ENCODE measurements around the gene PROCA1.
"Not testable (repeated sequence)": the region's sequence is repeated elsewhere in the genome, so short reads cannot be mapped to it uniquely, and the experiment has no call there.

PROCA1 gene

DNA sequence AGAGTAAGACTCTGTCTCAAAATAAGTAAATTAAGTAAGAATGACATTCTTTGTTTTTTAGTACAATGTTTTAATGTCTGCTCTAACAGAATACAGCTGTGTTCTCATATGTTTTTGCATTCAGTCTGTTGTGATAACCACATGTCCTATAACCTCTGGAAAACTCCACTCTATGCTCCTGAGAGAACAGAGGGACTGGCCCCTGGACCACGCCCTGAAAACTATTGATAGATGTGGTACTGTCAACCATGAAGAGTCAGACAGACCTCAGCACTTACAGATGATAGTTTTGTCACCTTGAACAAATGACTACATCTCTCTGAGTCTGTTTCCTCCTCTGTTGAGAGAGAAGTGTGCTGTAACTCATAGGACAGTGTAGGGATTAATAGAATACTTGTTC is 41.8 kb downstream of the PROCA1 start:
- H3K4me3 ChIP-seq (ENCODE audit: low read depth, low read length): no peak overlapping the region
- no peak for DNase-seq (ENCODE audit: low read depth)
- in situ Hi-C loops (cut with HindIII; ENCODE audit: low sequenced_read_pairs): no loop called here
- TF ChIP-seq, protein P1, sequence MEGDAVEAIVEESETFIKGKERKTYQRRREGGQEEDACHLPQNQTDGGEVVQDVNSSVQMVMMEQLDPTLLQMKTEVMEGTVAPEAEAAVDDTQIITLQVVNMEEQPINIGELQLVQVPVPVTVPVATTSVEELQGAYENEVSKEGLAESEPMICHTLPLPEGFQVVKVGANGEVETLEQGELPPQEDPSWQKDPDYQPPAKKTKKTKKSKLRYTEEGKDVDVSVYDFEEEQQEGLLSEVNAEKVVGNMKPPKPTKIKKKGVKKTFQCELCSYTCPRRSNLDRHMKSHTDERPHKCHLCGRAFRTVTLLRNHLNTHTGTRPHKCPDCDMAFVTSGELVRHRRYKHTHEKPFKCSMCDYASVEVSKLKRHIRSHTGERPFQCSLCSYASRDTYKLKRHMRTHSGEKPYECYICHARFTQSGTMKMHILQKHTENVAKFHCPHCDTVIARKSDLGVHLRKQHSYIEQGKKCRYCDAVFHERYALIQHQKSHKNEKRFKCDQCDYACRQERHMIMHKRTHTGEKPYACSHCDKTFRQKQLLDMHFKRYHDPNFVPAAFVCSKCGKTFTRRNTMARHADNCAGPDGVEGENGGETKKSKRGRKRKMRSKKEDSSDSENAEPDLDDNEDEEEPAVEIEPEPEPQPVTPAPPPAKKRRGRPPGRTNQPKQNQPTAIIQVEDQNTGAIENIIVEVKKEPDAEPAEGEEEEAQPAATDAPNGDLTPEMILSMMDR (IDR thresholded peaks at IDR 0.05; ENCODE audit: low read depth, low read length, missing control alignments): no peak

DNA sequence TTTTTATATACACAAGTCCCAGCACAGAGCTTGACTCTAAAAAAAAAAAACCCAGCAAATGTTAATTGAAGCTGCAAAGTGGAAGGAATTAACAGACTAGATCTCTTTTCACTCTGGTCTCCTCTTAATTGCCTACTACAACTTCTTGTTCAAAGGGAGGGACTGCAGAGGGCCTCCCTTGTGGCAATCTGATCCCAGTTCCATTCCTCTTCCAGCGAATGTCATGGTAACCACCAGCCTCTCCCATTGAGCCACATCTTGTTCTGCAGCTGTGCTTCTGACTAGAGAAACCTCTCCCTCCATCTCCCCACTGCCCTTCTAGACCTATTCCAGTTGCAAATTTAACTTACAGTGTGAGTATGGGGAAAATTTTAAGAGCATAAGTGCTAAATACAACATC is 43.8 kb downstream of the PROCA1 start:
- in situ Hi-C loops (cut with HindIII; ENCODE audit: low sequenced_read_pairs): no loop called here
- TF ChIP-seq, protein P1 (IDR thresholded peaks at IDR 0.05; ENCODE audit: low read depth, low read length, missing control alignments): no peak
- H3K4me3 ChIP-seq (ENCODE audit: low read depth, low read length): no peak overlapping the region
- no peak for DNase-seq (ENCODE audit: low read depth)

DNA sequence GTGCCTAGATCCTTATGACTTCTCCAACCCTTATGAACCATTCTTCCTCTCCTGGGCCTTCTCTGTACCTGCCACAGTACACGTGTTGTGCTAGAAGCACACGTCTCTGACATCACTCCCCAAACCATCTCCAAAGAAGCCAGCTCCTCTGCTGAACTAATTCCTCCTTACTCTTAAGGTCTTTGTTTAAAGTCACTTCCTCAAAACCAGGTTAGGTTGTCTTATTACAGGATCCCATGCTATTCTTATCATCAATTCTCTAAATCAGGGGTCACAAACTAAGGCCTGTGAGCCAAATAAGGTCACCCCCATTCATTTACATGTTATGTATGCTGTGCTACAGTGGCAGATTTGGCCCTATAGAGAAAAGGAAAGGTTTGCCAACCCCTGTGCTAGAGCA is 45.7 kb downstream of the PROCA1 start:
- no peak for DNase-seq (ENCODE audit: low read depth)
- TF ChIP-seq, protein P1 (IDR thresholded peaks at IDR 0.05; ENCODE audit: low read depth, low read length, missing control alignments): no peak
- H3K4me3 ChIP-seq (ENCODE audit: low read depth, low read length): no peak overlapping the region
- in situ Hi-C loops (cut with HindIII; ENCODE audit: low sequenced_read_pairs): no loop called here

DNA sequence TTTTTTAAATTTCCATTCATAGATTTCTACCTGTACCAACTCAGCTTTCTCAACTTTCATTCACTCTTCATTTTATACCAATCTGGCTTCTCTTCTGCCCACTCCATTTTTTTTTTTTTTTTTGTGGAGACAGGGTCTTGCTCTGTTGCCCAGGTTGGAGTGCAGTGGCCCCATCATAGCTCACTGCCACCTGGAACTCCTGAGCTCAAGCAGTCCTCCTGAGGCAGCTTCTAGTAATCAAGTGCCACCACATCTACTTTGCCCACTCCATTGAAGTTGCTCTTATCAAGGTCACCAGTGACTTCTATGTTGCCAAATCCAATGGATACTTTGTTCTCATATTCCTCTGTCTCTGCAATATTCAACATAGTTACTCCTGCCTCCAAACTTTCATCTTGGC is 48.0 kb downstream of the PROCA1 start:
- DNase-seq (ENCODE audit: low read depth): no peak
- H3K4me3 ChIP-seq (ENCODE audit: low read depth, low read length): no peak overlapping the region
- in situ Hi-C loops (cut with HindIII; ENCODE audit: low sequenced_read_pairs): no loop called here
- TF ChIP-seq, protein P1 (IDR thresholded peaks at IDR 0.05; ENCODE audit: low read depth, low read length, missing control alignments): no peak

DNA sequence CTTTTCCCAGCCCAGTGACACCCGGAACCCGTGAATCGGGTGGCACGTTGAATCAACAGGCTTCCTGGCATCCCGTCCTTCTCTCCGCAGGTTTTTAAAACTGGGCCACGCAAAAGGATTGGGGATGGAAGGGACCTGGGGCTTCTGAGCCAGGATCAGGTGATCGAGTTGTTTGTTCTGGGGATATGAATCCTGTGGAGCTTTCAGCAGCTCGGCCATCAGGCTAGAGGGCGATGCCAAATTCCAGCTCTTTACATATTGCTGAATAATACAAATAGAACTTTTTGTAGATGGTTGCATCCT is 49.2 kb downstream of the PROCA1 start:
- no peak for DNase-seq (ENCODE audit: low read depth)
- in situ Hi-C loops (cut with HindIII; ENCODE audit: low sequenced_read_pairs): no loop called here
- TF ChIP-seq, protein P1 (IDR thresholded peaks at IDR 0.05; ENCODE audit: low read depth, low read length, missing control alignments): no peak

DNA sequence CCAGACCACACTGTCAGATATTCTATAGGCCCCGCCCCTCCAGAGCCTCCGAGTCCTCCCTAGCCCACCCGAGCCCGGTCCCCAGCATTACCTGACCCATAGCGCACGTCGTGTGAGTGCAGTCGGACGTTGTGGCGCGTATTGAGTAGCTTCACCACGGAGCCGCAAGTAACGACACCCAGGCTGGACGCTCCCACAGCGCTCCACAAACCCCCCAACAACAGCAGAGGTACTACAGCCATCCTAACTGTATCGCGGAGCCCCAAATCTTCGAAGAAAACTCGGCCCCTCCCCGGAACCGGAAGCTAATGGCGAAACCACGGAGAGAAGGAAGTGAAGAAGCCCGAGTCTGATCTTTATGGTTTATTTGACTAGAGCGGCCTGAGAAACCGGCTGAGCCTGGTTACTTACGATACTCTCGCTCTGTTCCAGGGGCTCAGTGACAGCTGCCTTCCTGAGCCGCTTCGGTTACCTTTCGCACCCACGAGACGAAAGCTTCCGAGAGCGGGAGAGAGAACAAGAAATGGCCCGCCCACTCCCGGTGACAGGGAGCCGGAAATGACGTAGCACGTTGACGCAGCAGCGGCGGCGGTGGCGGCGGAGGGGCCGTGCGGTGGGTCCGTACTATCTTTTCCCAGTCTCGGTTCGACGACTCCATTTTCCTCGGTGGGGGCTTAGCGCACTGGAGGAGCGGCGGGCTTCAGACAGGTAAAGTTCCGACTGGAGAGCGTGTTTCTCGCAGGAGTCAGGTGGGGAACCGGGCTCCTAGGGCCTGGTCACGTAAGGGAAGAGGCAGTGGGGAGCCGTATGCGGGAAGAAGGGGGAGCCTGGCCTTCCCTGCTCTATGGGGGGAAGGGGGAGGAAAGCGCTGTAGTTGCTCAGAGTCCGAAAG is 49.8 kb downstream of the PROCA1 start, which contains the start of the genes SDF2 and SUPT6H:
Gene SDF2, minus strand, starts transcription at position 272 of the 892 bp plus-strand sequence. Its CDS starts 30 bp downstream, at position 242.
Gene SUPT6H, plus strand, starts transcription at position 571 of the 892 bp plus-strand sequence. CDS start 11,197 bp downstream, outside the sequence.
- TF ChIP-seq, protein P1 (IDR thresholded peaks at IDR 0.05; ENCODE audit: low read depth, low read length, missing control alignments): no peak
- H3K4me3 ChIP-seq (ENCODE audit: low read depth, low read length): peak within 1 kb of the TSS; percentile 96
- in situ Hi-C loops (cut with HindIII; ENCODE audit: low sequenced_read_pairs): no loop called here
- DNase-seq (ENCODE audit: low read depth): peak; percentile 61

More for the DNA sequence above, 49.2 kb downstream of the PROCA1 start:
- peak overlapping the region; percentile 96 for H3K4me3 ChIP-seq (ENCODE audit: low read depth, low read length)

DNA sequence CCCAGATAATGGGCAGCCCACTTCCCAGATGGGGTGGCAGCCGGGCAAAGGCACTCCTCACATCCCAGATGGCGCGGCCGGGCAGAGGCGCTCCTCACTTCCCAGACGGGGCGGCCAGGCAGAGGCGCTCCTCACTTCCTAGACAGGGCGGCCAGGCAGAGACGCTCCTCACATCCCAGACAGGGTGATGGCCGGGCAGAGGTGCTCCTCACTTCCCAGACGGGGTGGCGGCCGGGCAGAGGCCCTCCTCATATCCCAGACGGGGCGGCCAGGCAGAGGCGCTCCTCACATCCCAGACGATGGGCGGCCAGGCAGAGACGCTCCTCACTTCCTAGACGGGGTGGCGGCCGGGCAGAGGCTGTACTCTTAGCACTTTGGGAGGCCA is 52.2 kb downstream of the PROCA1 start:
- in situ Hi-C loops (cut with HindIII; ENCODE audit: low sequenced_read_pairs); DNase-seq (ENCODE audit: low read depth); H3K4me3 ChIP-seq (ENCODE audit: low read depth, low read length): not testable (repeated sequence)

DNA sequence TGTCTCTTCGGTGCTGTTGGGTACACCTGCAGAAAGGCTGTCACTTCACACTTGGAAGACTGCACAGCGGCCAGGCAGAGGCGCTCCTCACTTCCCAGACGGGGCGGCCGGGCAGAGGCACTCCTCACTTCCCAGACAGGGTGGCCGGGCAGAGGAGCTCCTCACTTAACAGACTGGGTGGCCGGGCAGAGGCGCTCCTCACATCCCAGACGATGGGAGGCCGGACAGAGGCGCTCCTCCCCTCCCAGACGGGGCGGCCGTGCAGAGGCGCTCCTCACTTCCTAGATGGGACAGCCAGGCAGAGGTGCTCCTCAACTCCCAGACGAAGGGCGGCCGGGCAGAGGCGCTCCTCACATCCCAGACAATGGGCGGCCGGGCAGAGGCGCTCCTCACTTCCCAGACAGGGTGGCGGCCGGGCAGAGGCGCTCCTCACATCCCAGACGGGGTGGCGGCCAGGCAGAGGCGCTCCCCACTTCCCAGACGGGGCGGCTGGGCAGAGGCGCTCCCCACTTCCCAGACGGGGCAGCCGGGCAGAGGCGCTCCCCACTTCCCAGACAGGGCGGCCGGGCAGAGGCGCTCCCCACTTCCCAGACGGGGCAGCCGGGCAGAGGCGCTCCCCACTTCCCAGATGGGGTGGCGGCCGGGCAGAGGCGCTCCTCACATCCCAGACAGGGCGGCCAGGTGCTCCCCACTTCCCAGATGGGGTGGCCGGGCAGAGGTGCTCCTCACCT is 52.8 kb downstream of the PROCA1 start:
- in situ Hi-C loops (cut with HindIII; ENCODE audit: low sequenced_read_pairs); DNase-seq (ENCODE audit: low read depth); H3K4me3 ChIP-seq (ENCODE audit: low read depth, low read length): not testable (repeated sequence)

DNA sequence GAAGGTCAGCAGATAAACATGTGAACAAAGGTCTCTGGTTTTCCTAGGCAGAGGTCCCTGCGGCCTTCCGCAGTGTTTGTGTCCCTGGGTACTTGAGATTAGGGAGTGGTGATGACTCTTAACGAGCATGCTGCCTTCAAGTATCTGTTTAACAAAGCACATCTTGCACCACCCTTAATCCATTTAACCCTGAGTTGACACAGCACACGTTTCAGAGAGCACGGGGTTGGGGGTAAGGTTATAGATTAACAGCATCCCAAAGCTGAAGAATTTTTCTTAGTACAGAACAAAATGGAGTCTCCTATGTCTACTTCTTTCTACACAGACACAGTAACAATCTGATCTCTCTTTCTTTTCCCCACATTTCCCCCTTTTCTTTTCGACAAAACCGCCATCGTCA is 53.3 kb downstream of the PROCA1 start:
- H3K4me3 ChIP-seq (ENCODE audit: low read depth, low read length); DNase-seq (ENCODE audit: low read depth); in situ Hi-C loops (cut with HindIII; ENCODE audit: low sequenced_read_pairs): not testable (repeated sequence)

Measured in astrocyte of the cerebellum (primary cell).